Endothelial cell of umbilical vein (primary cell): ENCODE measurements around the gene HTRA2. TPM values are rescaled to one million over a fixed set of nuclear protein-coding genes. Genes with fewer than 3 reads are reported as not detected.

Experiments
- BruUV-seq: library from RNA; stranded (reverse); fragments of 400-500 nt; replicated peaks from 2 replicates; lab custom pipeline; 2021; lab: Mats Ljungman, UMichigan
- CTCF ChIA-PET: fragments of 300-600, 350-600 bp; sonication (Branson Sonifier 250); formaldehyde crosslinking; loops from one replicate; lab custom pipeline; 2021; ENCODE audit warnings: antibody characterized with exemption, inconsistent platforms; lab: Charles Lee
- POLR2A ChIA-PET: fragments of 300-600, 350-600 bp; sonication (Branson Sonifier 250); formaldehyde crosslinking; loops from one replicate; lab custom pipeline; 2021; ENCODE audit warnings: antibody characterized with exemption, inconsistent platforms; lab: Charles Lee
- DNase-seq: peaks from one replicate; pipeline ENCODE4 v3.0.0-alpha.2; 2011; ENCODE audit warnings: low read depth, low spot score
- FAIRE-seq: peaks from 2 replicates; lab custom pipeline; 2011; peaks lifted over from hg19 to GRCh38; lab: Jason Lieb, UNC
- H2AFZ ChIP-seq: 2 replicates; pipeline ENCODE4 v1.6.0; 2012; ENCODE audit warnings: low read depth, low read length, control low read depth, inconsistent platforms
- H3K27ac ChIP-seq: 2 replicates; pipeline ENCODE4 v1.5.1; 2011; ENCODE audit warnings: low read depth, mild to moderate bottlenecking, control low read depth, low read length, moderate library complexity; ENCODE audit not compliant: insufficient read depth
- H3K27me3 ChIP-seq, 2 experiments: 2 replicates each; pipeline versions ENCODE4 v1.6.0 to v1.6.1; 2011; ENCODE audit warnings: low read length in 2 of 2, mixed read lengths in 1 of 2; ENCODE audit not compliant: control insufficient read depth in 2 of 2, insufficient read depth in 2 of 2
- H3K36me3 ChIP-seq, 2 experiments: 2 replicates in 1 of 2; 3 replicates in 1 of 2; pipeline ENCODE4 v1.5.1; 2011; ENCODE audit warnings: low read length in 2 of 2, mild to moderate bottlenecking in 1 of 2, moderate library complexity in 1 of 2; ENCODE audit not compliant: control insufficient read depth in 2 of 2, insufficient read depth in 2 of 2; ENCODE audit errors: extremely low read depth in 1 of 2
- H3K4me1 ChIP-seq: 3 replicates; pipeline ENCODE4 v1.5.1; 2011; ENCODE audit warnings: mild to moderate bottlenecking, low read length; ENCODE audit not compliant: control insufficient read depth, insufficient read depth; ENCODE audit errors: extremely low read depth
- H3K4me2 ChIP-seq: 2 replicates; pipeline ENCODE4 v1.6.1; 2011; ENCODE audit warnings: low read length, control low read depth, mixed read lengths; ENCODE audit not compliant: insufficient read depth
- H3K4me3 ChIP-seq, 3 experiments: fragments of 200-600 bp in 1 of 3; sonication (generic), shearing (Covaris generic) in 1 of 3; replicated peaks in 1 of 3; 2 replicates each; pipeline ENCODE4 v1.5.1; 2011 to 2016; ENCODE audit warnings: control low read depth in 3 of 3, low read length in 3 of 3, mild to moderate bottlenecking in 2 of 3, inconsistent platforms in 1 of 3, low read depth in 1 of 3, moderate library complexity in 1 of 3; ENCODE audit not compliant: insufficient read depth in 1 of 3
- H3K79me2 ChIP-seq: 2 replicates; pipeline ENCODE4 v1.6.0; 2012; ENCODE audit warnings: low read length, inconsistent platforms; ENCODE audit not compliant: control insufficient read depth, insufficient read depth
- H3K9ac ChIP-seq: replicated peaks from 2 replicates; pipeline ENCODE3; 2011; ENCODE audit warnings: low read length, control low read depth; ENCODE audit not compliant: insufficient read depth; ENCODE audit errors: extremely low read depth
- H3K9me1 ChIP-seq: replicated peaks from 3 replicates; pipeline ENCODE4 v1.6.0; 2011; ENCODE audit warnings: mild to moderate bottlenecking, low read length; ENCODE audit not compliant: control insufficient read depth, insufficient read depth; ENCODE audit errors: extremely low read depth
- H3K9me3 ChIP-seq: replicated peaks from 2 replicates; pipeline ENCODE4 v1.5.1; 2012; ENCODE audit warnings: low read length, inconsistent platforms; ENCODE audit not compliant: control insufficient read depth, insufficient read depth
- H4K20me1 ChIP-seq: replicated peaks from 2 replicates; pipeline ENCODE3; 2011; ENCODE audit warnings: mild to moderate bottlenecking, low read length; ENCODE audit not compliant: control insufficient read depth, insufficient read depth; ENCODE audit errors: extremely low read depth
- CTCF ChIP-seq, 2 donors: IDR thresholded peaks; 1 replicate in 1 of 2; 2 replicates in 1 of 2; pipeline ENCODE4 v1.5.1; 2011; ENCODE audit warnings: low read length in 2 of 2, mild to moderate bottlenecking in 2 of 2, moderate library complexity in 2 of 2, control low read depth in 1 of 2, inconsistent platforms in 1 of 2, low read depth in 1 of 2; ENCODE audit not compliant: insufficient read depth in 1 of 2; ENCODE audit errors: extremely low read depth in 1 of 2
- EZH2 ChIP-seq: IDR thresholded peaks from 2 replicates; pipeline ENCODE4 v1.6.1; 2012; ENCODE audit warnings: borderline replicate concordance, low read depth, mild to moderate bottlenecking, moderate library complexity, low read length, inconsistent platforms; ENCODE audit not compliant: severe bottlenecking
- FOS ChIP-seq: IDR thresholded peaks from 2 replicates; pipeline ENCODE4 v1.6.1; 2011; ENCODE audit warnings: mild to moderate bottlenecking, low read length, moderate library complexity, borderline replicate concordance; ENCODE audit not compliant: insufficient read depth
- GATA2 ChIP-seq: IDR thresholded peaks from 2 replicates; pipeline ENCODE4 v1.7.0; 2011; ENCODE audit warnings: low read depth, mild to moderate bottlenecking, moderate library complexity, mixed read lengths, low read length; ENCODE audit not compliant: insufficient read length, insufficient read depth
- JUN ChIP-seq: IDR thresholded peaks from 2 replicates; pipeline ENCODE4 v1.6.1; 2011; ENCODE audit warnings: borderline replicate concordance, low read depth; ENCODE audit not compliant: insufficient read length, insufficient read depth
- MAX ChIP-seq: IDR thresholded peaks from 2 replicates; pipeline ENCODE4 v1.6.1; 2011; ENCODE audit not compliant: insufficient read depth, insufficient read length
- MYC ChIP-seq: IDR thresholded peaks from one replicate; pipeline ENCODE4 v1.6.1; 2011; ENCODE audit warnings: mild to moderate bottlenecking, low read depth, low read length
- POLR2A ChIP-seq: IDR thresholded peaks from 2 replicates; pipeline ENCODE4 v1.6.1; 2012; ENCODE audit warnings: low read depth, mild to moderate bottlenecking, control low read depth, low read length
- POLR2AphosphoS5 ChIP-seq: IDR thresholded peaks from 2 replicates; pipeline ENCODE4 v1.6.1; 2012; ENCODE audit warnings: low read depth, mild to moderate bottlenecking, control low read depth, low read length, moderate library complexity; ENCODE audit not compliant: insufficient read depth
- dilution Hi-C: fragments of 300-500 bp; cut with MboI; formaldehyde crosslinking; loops from one replicate; pipeline ENCODE4 v1.15.0; 2019; ENCODE audit warnings: low sequenced_read_pairs; ENCODE audit not compliant: extremely low pct_ligation_motif_present
- intact Hi-C: fragments of 100-400 bp; cut with micrococcal nuclease; formaldehyde crosslinking; loops from one replicate; pipeline ENCODE4 v1.10.0; 2022
- polyA plus RNA-seq, 4 experiments: library from polyadenylated mRNA; depleted of rRNA in 3 of 4; stranded (reverse) in 3 of 4; unstranded in 1 of 4; fragments of >200 nt; gene quantifications; 2 replicates each; pipeline versions ENCODE4 v1.2.1 to v1.2.3, GENCODE V29; 2011 to 2012; ENCODE audit warnings: missing spikeins in 1 of 4
- total RNA-seq: library from RNA; stranded (reverse); gene quantifications from 2 replicates; pipeline ENCODE4 v1.2.3, GENCODE V29; 2021

Gene HTRA2
- total and polyA plus RNA-seq, 2 donors (not counting 3 experiments of a cell fraction or from before 2014, with no cell fraction given): 34.3 to 54.1 TPM

- Histone ChIP-seq H3K36me3 (no peaks in the 10 kb centered on the region), H4K20me1 (no peaks in the 10 kb centered on the region), H3K79me2 (no peaks in the 10 kb centered on the region), H3K27ac (no peak overlapping the region), H2AFZ (no peak overlapping the region), H3K9ac (no peak overlapping the region), H3K9me3 (no peaks in the 10 kb centered on the region), H3K4me2 (no peak overlapping the region), H3K9me1 (no peaks in the 10 kb centered on the region), H3K4me1 (no peaks in the 10 kb centered on the region), H3K4me3 (no peak overlapping the region), H3K27me3 (peaks cover 13 to 16% of the 10 kb centered on the region in 2 experiments)
- no peak for FAIRE-seq
- DNase-seq: no peak
- intact Hi-C loops: no loop called here
- dilution Hi-C loops: no loop called here
- ChIA-PET CTCF (no interaction called here), POLR2A (no interaction called here)
- TF ChIP-seq MAX (no peak), FOS (no peak), POLR2AphosphoS5 (no peak), MYC (no peak), CTCF (IDR thresholded peaks at IDR 0.05; ENCODE audit: extremely low read depth in 1 of 2, insufficient read depth in 1 of 2, low read depth in 1 of 2, low read length in 2 of 2) (no peak), GATA2 (no peak), POLR2A (no peak), EZH2 (no peak), JUN (no peak)
- no TSS peak for BruUV-seq
These were observed 9.2 kb downstream of the HTRA2 start for GRCh38 chr2:74538881-74539339.
